ENCODE results near the gene MRPL49.

GRCh38 chr11:65131417-65131776 lies 9.3 kb downstream of the MRPL49 start:
- TF ChIP-seq EZH2 (IDR thresholded peaks at IDR 0.05; ENCODE audit: borderline replicate concordance, insufficient read depth, low read depth, low read length, poor library complexity, severe bottlenecking) (no peak), CTCF (IDR thresholded peaks at IDR 0.05) (no peak)

Measured in B cell (primary cell).